OCI-LY7 (cell line): ENCODE results near the gene AMPH.

ENCODE experiments used
- CTCF ChIP-seq: fragments of 200-600 bp; sonication (generic); conservative IDR thresholded peaks from 2 replicates; pipeline ENCODE4 v1.5.1; 2014; ENCODE audit warnings: mild to moderate bottlenecking, antibody characterized with exemption, low read length, moderate library complexity, mixed read lengths
- EZH2phosphoT487 ChIP-seq: fragments of 200-600 bp; sonication (generic); IDR thresholded peaks from 2 replicates; pipeline ENCODE4 v1.6.1; 2018; ENCODE audit warnings: low read depth, borderline replicate concordance, mild to moderate bottlenecking, mixed run types, antibody characterized with exemption, low read length, moderate library complexity, mixed read lengths

GRCh38 chr7:38427279-38427955 lies 203.8 kb downstream of the AMPH start:
- TF ChIP-seq CTCF (no peak), EZH2phosphoT487 (no peak)
